Right lobe of liver (tissue), 6 donors: ENCODE results near the gene LHX2. TPM values are rescaled to one million over a fixed set of nuclear protein-coding genes. Genes with fewer than 3 reads are reported as not detected.

ENCODE experiments used
- ATAC-seq, 4 donors: fragments of 200-7000 bp; cut with Tn5 transposase; one replicate each; pipeline ENCODE4 v1.9.1; 2020; ENCODE audit warnings: mild to moderate bottlenecking in 4 of 4, moderate library complexity in 4 of 4
- DNase-seq, 3 donors: peaks; one replicate each; pipeline ENCODE4 v3.0.0-alpha.2; 2020
- H3K27ac ChIP-seq, 3 donors: fragments of 200-600 bp; one replicate each; pipeline ENCODE4 v1.8.0; 2022
- H3K27me3 ChIP-seq, 2 donors: fragments of 200-600 bp; one replicate each; pipeline ENCODE4 v1.8.0; 2022
- H3K36me3 ChIP-seq, 4 donors: fragments of 200-600 bp; sonication (generic) in 1 of 4; one replicate each; pipeline versions ENCODE4 v1.5.1 to v1.8.0; 2017 to 2022; ENCODE audit warnings: control low read depth in 1 of 4
- H3K4me1 ChIP-seq, 4 donors: fragments of 200-600 bp; sonication (generic) in 1 of 4; one replicate each; pipeline versions ENCODE4 v1.5.1 to v1.8.0; 2017 to 2022; ENCODE audit warnings: control low read depth in 1 of 4
- H3K4me3 ChIP-seq, 3 donors: fragments of 200-600 bp; one replicate each; pipeline ENCODE4 v1.8.0; 2022
- H3K9me3 ChIP-seq, 4 donors: fragments of 200-600 bp; sonication (generic) in 1 of 4; one replicate each; pipeline versions ENCODE4 v1.5.1 to v1.8.0; 2017 to 2022; ENCODE audit warnings: control low read depth in 1 of 4
- POLR2A ChIP-seq: fragments of 450-650 bp; IDR thresholded peaks from one replicate; pipeline ENCODE4 v1.6.1; 2017; ENCODE audit warnings: antibody characterized with exemption, mild to moderate bottlenecking
- WGBS: methylation state at CpG from one replicate; pipeline ENCODE4 v1.1.6; 2018; ENCODE audit warnings: low coverage, low lambda C conversion rate; ENCODE audit not compliant: insufficient coverage; ENCODE audit errors: missing lambda C conversion rate; 5-methylcytosine and 5-hydroxymethylcytosine counted together
- intact Hi-C, 2 donors: fragments of 100-400 bp; cut with DNase I; formaldehyde crosslinking; loops; one replicate each; pipeline versions ENCODE4 v1.11.2 to v1.14.1; 2022
- total RNA-seq, 6 experiments: library from RNA; depleted of rRNA in 2 of 6; stranded (reverse); fragments of >200 nt in 2 of 6; fragmentation: NEBNext Ultra II Directional in 3 of 6; extraction: Animal tissue kit (Norgen Biotek cat#: 25700) in 3 of 6; gene quantifications; one replicate each; pipeline versions ENCODE4 v1.1.0 to v1.2.4, GENCODE V29; 2016 to 2023
- TF ChIP-seq, protein P1 (sequence below), 4 donors: fragments of 200-600 bp in 3 of 4; fragments of 450-650 bp in 1 of 4; IDR thresholded peaks; one replicate each; pipeline versions ENCODE4 v1.5.1 to v1.8.0; 2016 to 2022; ENCODE audit warnings: antibody characterized with exemption in 4 of 4, mild to moderate bottlenecking in 2 of 4
- donor health status: DM: no; HTN: yes; CAD: no.
- donor health status: DM: no; HTN: no; CAD: no.
- donor health status: DM: no; HTN: no; CAD: no.
- donor health status: DM: no; HTN: yes; CAD: no.
- donor health status: DM: no; HTN: yes; CAD: no.

The LHX2 gene
- total RNA-seq, 6 experiments from 2014 or later, result 0.64 to 5.0 (median 3.0) TPM

DNA sequence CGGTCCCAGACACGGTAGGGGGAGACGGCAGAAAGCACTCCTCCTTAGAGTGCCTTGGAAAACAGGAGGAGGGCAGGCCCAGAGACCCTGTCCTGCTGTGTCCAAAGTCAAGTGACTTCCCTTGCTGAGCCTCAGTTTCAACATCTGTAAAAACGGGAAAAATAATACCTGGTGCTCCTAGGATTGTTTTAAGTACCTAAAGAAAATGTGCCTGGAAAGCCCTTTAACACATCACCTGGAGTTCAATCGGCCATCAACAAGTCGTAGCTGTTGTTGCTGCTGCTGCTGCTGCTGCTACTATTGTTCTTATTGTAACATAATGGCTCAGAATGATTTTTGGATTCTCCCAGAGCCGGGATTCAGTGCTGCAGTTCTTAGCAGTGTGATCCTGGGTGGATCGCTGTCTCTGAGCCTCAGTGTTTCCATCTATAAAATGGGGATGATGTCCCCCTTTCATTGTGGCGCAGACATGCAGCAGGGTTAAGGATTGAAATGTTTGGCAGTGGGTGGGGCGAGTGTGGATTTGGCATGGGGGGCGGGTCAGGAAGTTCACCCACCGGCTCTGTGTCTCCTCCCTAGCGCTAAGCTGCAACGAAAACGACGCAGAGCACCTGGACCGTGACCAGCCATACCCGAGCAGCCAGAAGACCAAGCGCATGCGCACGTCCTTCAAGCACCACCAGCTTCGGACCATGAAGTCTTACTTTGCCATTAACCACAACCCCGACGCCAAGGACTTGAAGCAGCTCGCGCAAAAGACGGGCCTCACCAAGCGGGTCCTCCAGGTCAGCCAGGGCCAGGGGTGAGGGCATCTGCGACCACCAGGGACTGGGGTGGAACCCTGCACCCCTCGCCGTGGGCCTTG, 9.2 kb downstream of the LHX2 start:
- Histone ChIP-seq H3K4me3 (no peak overlapping the region), H3K27me3 (peaks cover 23 to 53% of the 10 kb centered on the region in 2 donors), H3K27ac (no peak overlapping the region), H3K4me1 (peaks cover 0 to 24% (median under 1%) of the 10 kb centered on the region in 4 donors), H3K36me3 (no peaks in the 10 kb centered on the region), H3K9me3 (no peaks in the 10 kb centered on the region)
- DNase-seq (no peak), ATAC-seq (no peak)
- 11% methylated on average over 21 of the region's 31 CpGs for WGBS
- intact Hi-C loops, result no loop called here
- TF ChIP-seq, protein P1, sequence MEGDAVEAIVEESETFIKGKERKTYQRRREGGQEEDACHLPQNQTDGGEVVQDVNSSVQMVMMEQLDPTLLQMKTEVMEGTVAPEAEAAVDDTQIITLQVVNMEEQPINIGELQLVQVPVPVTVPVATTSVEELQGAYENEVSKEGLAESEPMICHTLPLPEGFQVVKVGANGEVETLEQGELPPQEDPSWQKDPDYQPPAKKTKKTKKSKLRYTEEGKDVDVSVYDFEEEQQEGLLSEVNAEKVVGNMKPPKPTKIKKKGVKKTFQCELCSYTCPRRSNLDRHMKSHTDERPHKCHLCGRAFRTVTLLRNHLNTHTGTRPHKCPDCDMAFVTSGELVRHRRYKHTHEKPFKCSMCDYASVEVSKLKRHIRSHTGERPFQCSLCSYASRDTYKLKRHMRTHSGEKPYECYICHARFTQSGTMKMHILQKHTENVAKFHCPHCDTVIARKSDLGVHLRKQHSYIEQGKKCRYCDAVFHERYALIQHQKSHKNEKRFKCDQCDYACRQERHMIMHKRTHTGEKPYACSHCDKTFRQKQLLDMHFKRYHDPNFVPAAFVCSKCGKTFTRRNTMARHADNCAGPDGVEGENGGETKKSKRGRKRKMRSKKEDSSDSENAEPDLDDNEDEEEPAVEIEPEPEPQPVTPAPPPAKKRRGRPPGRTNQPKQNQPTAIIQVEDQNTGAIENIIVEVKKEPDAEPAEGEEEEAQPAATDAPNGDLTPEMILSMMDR (IDR thresholded peaks at IDR 0.05), result no peak
- no peak for TF ChIP-seq POLR2A

DNA sequence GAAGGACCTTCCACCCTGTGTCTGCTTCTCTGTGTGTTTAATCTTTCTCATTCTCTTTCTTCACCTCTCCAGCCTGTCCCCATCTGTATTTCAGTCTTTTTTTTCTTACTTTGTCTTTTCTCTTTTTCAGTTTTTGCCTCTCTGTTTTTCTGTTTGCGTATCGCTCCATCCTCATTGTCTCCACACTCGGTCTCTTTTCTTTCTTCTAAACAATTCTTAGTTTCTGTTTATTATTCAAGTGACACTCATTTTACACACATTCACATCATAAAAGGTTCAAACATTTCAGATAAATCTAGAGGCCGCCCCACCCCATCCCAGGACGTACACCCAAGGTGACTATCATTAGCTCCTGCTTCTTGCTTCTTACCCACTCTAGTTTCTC, 9.8 kb downstream of the LHX2 start:
- intact Hi-C loops, result no loop called here
- Histone ChIP-seq H3K4me3 (no peak overlapping the region), H3K27me3 (peaks cover 23 to 48% of the 10 kb centered on the region in 2 donors), H3K9me3 (no peaks in the 10 kb centered on the region), H3K27ac (no peak overlapping the region), H3K4me1 (peaks cover 0 to 24% (median under 1%) of the 10 kb centered on the region in 4 donors), H3K36me3 (no peaks in the 10 kb centered on the region)
- ATAC-seq (no peak), DNase-seq (no peak)
- TF ChIP-seq, protein P1 (IDR thresholded peaks at IDR 0.05), result no peak
- no peak for TF ChIP-seq POLR2A
- WGBS, result 18% methylated on average over 5 of the region's 5 CpGs

DNA sequence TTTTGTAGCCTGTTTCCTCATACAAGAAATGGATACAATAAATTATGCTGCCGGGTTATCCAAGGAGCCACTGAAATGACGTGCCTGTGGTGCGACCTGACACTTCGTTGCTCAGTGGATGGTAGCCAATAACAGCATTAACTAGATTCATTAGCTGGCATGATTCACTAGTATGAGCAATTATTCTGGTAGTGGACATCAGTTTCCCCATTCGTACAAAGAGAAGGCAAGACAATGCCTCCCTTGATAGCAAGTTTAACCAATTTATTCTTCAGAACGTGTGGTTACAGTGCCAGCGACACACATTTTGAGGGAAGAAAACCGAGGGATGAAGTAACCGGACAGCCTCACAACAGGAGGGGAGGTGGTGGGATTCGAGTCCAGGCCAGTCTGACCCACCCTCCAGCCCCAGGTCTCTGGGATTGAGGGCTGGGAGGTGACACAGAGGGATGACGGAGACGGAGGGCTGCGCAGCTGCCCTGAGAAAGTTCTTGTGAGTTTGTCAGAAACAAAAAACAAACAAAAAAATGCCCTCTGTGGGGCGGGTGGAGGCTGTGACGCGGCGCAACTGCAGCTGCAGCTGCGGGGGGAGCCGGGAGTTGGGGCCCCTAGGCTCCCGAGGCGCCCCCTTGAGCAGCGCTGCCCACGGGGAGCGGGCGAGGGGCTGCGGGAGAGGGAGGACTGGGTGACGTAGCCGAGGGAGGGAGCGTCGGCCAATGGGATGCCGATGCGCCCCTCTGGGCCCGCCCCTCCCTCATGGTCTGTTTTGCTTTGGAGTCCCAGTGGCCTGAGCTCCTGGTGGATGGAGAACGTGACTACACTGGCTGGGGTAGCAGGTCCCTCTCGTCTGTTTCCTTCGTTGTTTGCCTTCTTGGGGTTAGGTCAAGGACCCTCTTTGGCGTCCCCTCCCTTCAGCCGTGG, 10.9 kb downstream of the LHX2 start:
- no peak for DNase-seq
- WGBS, result 9% methylated on average over 23 of the region's 38 CpGs
- H3K4me1 ChIP-seq, result peaks cover 0 to 15% (median 0%) of the 10 kb centered on the region in 4 donors

DNA sequence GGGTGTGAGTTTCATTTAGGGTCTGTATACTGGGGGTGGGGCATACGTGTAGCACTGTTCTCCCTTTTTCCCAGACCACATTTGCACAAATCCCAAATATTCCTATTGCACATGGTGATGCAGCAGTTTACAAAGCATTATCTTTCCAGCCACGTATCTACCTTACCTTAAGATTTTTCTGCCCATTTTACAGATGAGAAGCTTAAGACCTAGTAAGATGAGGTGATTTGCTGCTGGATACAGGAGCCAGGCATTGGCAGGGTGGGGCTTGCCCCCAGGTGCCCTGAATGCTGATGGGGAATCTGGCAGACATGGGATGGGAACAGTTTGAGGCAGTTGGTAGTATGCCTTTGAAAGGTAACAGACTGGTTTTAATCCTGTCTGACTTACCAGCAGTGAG, 12.5 kb downstream of the LHX2 start:
- TF ChIP-seq, protein P1 (IDR thresholded peaks at IDR 0.05), result no peak
- TF ChIP-seq POLR2A, result no peak
- H3K27me3 ChIP-seq, result peaks cover 14 to 28% of the 10 kb centered on the region in 2 donors
- intact Hi-C loops, result no loop called here
- H3K27ac ChIP-seq, result no peak overlapping the region
- H3K4me1 ChIP-seq, result peaks cover 0 to 4% (median 0%) of the 10 kb centered on the region in 4 donors
- no peak for DNase-seq
- WGBS, result 59% methylated on average over 2 of the region's 2 CpGs
- H3K9me3 ChIP-seq, result no peaks in the 10 kb centered on the region
- no peak for ATAC-seq
- no peak overlapping the region for H3K4me3 ChIP-seq
- no peaks in the 10 kb centered on the region for H3K36me3 ChIP-seq

More for the DNA sequence above, 10.9 kb downstream of the LHX2 start:
- no peak overlapping the region for H3K27ac ChIP-seq
- no peak overlapping the region for H3K4me3 ChIP-seq
- H3K9me3 ChIP-seq, result no peaks in the 10 kb centered on the region
- no peaks in the 10 kb centered on the region for H3K36me3 ChIP-seq
- H3K27me3 ChIP-seq, result peaks cover 19 to 44% of the 10 kb centered on the region in 2 donors
- intact Hi-C loops, result no loop called here
- ATAC-seq, result no peak
- TF ChIP-seq, protein P1 (IDR thresholded peaks at IDR 0.05), result no peak
- TF ChIP-seq POLR2A, result no peak
